Epidermal melanocyte (primary cell): ENCODE measurements around the gene PGAM4.
"Not testable (repeated sequence)": the region's sequence is repeated elsewhere in the genome, so short reads cannot be mapped to it uniquely, and the experiment has no call there.

Source experiments
- DNase-seq: peaks from one replicate; pipeline ENCODE4 v3.0.0; 2011; ENCODE audit warnings: low spot score; ENCODE audit not compliant: insufficient read length

PGAM4 gene

GRCh38 chrX:77969538-77969937 is at the start of gene PGAM4:
Gene PGAM4 (minus strand): TSS chrX:77969638. CDS start chrX:77969638, 0 bp downstream.
- no peak for DNase-seq

DNA sequence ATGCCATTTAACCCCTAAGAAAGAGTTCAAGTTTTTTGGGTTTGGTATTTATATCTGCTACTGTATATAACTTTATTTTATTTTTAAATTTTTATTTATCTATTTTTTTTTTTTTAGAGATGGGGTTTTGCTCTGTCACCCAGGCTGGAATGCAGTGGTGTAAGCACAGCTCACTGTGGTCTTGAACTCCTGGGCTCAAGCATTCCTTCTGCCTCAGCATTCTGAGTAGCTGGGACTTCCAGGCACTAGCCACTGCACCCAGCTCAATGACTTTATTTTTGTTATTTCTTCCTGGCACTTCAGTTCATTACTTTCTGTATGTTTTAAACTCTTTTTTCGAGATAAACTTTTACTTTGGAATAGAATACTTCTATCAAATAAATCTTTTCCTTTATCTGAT is 42.4 kb upstream of the PGAM4 start:
- no peak for DNase-seq

- DNase-seq = no peak
Observed at GRCh38 chrX:77979870-77980269, 10.4 kb upstream of the PGAM4 start.

DNA sequence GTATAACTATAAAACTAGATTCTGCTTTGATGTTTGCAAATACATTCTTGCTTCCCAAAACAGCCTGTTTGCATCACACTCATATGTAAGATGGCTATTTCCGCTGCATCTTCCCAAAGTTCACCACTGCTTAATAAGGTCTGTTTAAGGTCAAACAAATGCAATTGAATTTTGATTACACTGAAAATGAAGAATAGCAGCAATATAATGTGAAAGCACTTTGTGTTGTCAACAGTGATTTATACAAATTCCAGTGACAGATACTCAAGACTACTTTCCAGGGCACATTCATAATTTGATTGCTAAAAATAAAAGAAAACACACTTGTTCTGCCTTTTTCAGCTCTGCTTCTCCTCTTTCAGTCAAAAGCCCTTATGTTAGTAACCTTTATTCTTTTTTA is 8.1 kb upstream of the PGAM4 start:
- DNase-seq = no peak

DNA sequence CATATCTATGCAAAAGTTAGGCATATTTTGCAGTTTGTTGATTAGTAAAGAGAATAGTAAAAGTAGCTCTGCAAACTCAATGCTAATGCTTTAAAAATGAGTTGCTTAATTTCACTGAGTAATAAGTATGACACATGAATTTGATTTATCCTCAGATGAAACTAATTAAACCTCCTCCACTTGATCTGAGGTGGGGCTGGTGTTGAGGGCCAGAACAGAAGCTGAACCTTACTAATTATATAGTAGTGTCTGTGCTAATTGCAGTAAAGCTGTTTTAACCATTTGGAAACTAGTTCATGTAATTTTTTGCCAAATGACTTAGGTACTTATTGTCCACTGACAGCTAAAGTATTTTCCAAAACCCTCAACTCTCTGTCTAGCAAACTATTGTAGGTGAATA is 7.7 kb upstream of the PGAM4 start:
- no peak for DNase-seq

DNA sequence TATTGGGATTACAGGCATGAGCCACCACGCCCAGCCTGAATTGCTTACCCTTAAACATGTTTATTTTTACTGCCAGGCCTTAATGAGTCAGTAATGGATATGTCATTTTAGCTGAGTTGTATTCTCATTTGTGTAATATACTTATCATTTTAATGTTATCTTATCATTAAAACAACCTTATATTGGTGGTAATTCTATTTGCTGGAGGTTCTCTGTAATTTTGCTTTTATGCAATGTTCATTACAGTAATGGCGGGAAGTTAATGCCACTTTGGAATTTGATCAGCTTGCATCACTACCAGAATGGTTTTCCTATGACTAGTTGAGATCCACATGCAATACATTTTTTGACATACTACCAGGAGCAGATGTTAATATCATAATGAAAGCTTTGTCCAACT is 6.3 kb upstream of the PGAM4 start:
- DNase-seq = no peak

DNA sequence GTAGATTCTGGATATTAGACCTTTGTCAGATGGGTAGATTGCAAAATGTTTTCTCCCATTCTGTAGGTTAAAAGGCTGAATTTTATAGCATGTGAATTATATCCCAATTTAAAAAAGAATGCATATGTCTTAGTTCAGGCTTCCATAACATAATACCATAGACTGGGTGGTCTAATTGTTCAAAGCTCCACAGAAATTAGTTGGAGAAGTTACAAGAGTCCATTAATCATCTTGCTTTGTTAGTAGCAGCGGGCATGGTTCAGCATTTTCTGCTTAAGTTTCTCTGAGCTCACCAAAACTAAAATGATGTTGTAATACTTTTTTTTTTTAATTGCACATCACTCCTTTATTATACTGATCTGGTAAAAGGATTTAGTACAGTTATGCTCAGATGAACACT is 1.8 kb downstream of the PGAM4 start:
- DNase-seq = no peak

DNA sequence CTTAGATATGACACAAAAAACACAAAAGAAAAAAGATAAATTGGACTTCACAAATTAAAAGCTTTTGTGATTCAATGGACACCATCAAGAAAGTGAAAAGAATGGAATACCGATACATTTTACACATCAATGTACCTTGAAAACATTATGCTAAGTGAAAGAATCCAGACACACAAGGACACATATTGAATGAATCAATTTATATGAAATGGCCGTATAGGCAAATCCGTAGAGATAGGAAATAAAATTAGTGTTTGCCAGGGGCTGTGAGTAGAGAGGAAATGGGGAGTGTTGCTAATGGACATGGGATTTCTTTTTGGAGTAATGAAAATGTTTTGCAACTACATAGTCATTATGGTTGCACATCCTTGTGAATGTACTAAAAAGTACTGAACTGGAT is 3.1 kb downstream of the PGAM4 start:
- DNase-seq = no peak

GRCh38 chrX:77962068-77962902 is 7.2 kb downstream of the PGAM4 start:
- DNase-seq = no peak

DNA sequence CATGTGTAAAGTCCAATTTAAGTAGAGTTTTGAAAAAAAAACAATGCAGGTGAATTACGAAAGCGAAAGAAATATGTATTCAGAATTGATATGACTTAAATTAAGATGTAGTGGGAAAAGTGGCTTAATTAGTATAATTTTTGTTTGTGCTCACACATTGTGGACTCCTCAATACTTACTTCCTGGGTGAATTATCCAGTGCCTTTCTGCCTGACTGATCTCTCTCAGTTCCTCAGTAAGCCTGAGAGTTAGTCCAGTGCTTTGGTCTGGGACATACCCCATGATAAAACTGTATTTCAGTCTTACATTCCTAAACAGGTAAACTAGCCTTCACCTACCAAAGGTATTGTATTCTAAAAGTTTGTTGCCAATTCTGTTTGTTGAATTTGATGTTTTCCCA is 8.4 kb downstream of the PGAM4 start:
- DNase-seq = no peak

GRCh38 chrX:77960567-77960966 is 8.9 kb downstream of the PGAM4 start:
- no peak for DNase-seq

GRCh38 chrX:77953708-77954107 is 15.7 kb downstream of the PGAM4 start:
- no peak for DNase-seq

DNA sequence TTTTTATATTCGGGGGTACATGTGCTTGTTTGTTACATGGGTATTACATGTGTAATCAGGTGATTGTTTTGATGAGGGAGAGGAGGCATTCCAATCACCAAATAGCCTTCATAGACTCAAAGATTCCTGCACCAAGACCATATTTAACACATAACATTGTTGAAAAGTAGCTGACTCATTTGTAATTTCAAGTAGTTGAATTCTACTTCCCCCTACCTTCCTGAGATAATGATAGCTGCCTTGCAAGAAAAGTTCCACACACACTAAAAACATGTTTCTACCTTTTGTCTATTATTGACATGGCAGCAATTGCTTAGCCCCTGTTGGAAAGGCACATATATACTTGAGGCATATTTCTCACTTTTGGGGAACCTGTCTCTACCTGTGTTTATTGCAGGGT is 16.1 kb downstream of the PGAM4 start:
- no peak for DNase-seq

DNA sequence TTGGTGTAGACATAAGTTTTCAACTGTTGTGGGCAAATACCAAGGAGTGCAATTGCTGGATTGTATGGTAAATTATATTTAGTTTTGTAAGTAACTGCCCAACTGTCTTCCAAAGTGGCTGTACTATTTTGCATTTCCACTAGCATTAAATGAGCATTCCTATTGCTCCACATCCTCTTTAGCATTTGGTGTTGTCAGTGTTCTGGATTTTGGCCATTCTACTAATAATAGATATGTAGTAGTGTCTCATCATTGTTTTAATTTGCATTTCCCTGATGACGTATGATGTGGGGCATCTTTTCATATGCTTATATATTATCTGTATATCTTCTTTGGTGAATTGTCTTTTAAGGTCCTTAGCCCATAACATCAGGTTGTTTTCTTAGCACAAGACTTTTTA is 17.3 kb downstream of the PGAM4 start:
- DNase-seq = no peak

- DNase-seq = no peak
Observed at GRCh38 chrX:77949840-77950239, 19.6 kb downstream of the PGAM4 start.

GRCh38 chrX:77946571-77946970 is 22.9 kb downstream of the PGAM4 start:
- no peak for DNase-seq

- DNase-seq = no peak
Observed at GRCh38 chrX:77945910-77946545, 23.4 kb downstream of the PGAM4 start.

DNA sequence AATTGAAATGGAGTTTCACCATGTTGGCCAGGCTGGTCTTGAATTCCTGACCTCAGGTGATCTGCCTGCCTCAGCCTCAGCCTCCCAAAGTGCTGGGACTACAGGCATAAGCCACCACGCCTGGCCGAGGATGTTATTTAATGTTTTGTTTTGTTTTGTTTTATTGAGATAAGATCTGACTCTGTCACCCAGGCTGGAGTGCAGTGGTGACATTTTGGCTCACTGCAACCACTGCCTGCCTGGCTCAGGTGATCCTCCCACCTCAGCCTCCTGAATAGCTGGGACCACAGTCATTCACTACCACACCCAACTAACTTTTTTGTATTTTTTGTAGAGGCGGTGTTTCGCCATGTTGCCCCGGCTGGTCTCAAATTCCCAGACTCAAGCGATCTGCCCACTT is 24.4 kb downstream of the PGAM4 start:
- not testable (repeated sequence) for DNase-seq

DNA sequence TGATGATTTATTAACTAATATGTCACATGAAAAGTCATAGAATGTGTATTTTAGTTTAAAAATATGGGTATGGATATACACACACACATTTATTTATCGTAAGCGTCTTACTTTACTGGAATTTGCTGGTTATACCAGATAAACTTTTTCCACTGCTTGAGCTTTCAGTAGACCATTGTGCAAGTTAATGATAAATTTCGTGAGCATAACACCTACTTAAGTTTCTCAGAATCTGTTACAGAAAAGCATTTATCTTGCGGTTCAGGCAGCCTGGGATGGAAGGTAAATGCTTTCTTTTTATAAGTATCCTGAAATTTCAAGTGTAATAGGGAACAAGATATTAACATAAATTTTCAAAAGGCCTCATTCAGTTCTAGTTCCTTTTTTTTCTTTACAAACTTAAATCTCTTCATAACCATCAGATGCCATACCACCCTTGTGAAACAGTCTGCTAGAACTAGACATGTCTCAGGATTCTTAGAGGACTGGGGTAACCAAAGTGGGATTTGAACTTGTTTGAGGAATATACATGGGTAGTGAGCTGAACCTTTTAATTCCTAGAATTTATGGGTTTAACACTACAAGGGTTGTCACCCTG is 31.3 kb downstream of the PGAM4 start:
- no peak for DNase-seq

DNA sequence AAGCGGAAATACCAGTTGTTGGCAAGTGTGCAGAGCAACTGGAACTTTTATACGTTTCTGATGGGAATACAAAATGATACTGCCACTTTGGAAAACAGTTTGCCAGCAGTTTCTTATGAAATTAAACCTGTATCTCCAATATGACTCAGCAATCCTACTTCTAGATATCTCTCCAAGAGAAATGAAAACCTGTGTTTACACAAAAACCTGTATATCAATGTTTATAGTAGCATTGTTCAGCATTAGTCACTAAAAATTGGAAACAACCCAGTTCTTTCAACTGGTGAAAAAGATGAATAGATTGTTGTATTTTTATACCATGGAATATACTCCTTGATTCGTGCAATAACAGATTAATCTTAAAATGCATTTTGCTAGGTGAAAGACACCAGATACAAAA is 32.1 kb downstream of the PGAM4 start:
- DNase-seq = no peak

DNA sequence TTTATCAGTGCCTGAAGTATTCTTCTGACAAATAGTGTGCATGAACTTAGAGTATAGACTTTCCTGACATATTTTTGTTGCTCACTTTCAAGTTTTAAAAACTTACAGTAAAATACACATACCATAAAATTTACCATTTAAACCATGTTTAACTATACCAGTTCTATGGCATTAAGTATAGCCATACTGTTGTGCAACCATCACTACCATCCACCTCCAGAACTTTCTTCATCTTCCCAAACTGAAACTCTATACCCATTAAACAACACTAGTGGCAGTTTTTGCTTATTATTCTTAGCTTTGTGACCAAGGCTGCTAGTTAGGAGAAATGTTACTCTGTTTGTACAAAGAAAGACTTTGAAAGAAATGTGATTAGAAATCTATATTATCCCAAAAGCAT is 33.1 kb downstream of the PGAM4 start:
- no peak for DNase-seq

GRCh38 chrX:77935886-77936285 is 33.6 kb downstream of the PGAM4 start:
- DNase-seq = no peak

DNA sequence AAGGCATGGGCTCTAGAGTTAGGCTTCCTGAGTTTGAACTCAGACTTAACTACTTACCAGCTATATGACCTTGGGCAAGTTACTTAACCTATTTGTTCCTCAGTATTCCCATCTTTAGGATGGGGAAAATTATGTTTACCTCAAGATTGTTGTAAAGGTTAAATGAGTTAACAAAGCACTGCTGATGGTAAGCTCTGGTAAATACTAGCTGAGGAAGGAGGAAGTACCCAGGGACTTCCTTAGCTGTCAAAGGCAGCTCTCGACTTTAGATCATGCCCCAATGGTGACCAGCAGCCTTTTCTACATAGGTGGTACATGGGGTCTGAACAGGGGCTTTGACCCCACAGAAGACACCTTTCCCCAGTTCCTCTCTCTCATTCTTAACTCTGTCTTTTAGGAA is 38.9 kb downstream of the PGAM4 start:
- no peak for DNase-seq
